Bronchial epithelial cell (primary cell): ENCODE results near the gene RER1. TPM values are rescaled to one million over a fixed set of nuclear protein-coding genes. Genes with fewer than 3 reads are reported as not detected.
A peak's percentile ranks its signal among the peaks of the same experiment; 100 is the strongest.

ENCODE experiments used
- DNase-seq: peaks from one replicate; pipeline ENCODE4 v3.0.0-alpha.2; 2010; ENCODE audit warnings: low read depth
- FAIRE-seq: peaks from 2 replicates; lab custom pipeline; 2011; peaks lifted over from hg19 to GRCh38; lab: Jason Lieb, UNC
- H3K27me3 ChIP-seq: 2 replicates; pipeline ENCODE4 v1.5.1; 2011; ENCODE audit warnings: low read length; ENCODE audit not compliant: control insufficient read depth, insufficient read depth
- H3K36me3 ChIP-seq: 2 replicates; pipeline ENCODE4 v1.5.1; 2011; ENCODE audit warnings: low read length; ENCODE audit not compliant: control insufficient read depth, insufficient read depth
- H3K4me3 ChIP-seq: 2 replicates; pipeline ENCODE4 v1.5.1; 2011; ENCODE audit warnings: mild to moderate bottlenecking, low read depth, low read length, control low read depth
- CTCF ChIP-seq: IDR thresholded peaks from 2 replicates; pipeline ENCODE4 v1.5.1; 2011; ENCODE audit warnings: mild to moderate bottlenecking, moderate library complexity, low read length, control low read depth, inconsistent platforms; ENCODE audit not compliant: insufficient read depth, severe bottlenecking
- total RNA-seq: library from RNA; depleted of rRNA; stranded (reverse); fragments of >200 nt; gene quantifications from 2 replicates; pipeline ENCODE4 v1.2.1, GENCODE V29; 2014

RER1 gene
- total RNA-seq, 1 donor from 2014 or later, result 94.8 TPM

GRCh38 chr1:2451741-2452140 is 60.1 kb downstream of the RER1 start:
- FAIRE-seq, result no peak
- H3K4me3 ChIP-seq, result no peak overlapping the region
- H3K36me3 ChIP-seq, result peaks cover 7% of the 10 kb centered on the region
- no peak for TF ChIP-seq CTCF
- no peaks in the 10 kb centered on the region for H3K27me3 ChIP-seq
- peak; percentile 93 for DNase-seq

GRCh38 chr1:2452201-2452931 is 60.7 kb downstream of the RER1 start:
- Histone ChIP-seq H3K36me3 (peaks cover 7% of the 10 kb centered on the region), H3K27me3 (no peaks in the 10 kb centered on the region), H3K4me3 (no peak overlapping the region)
- TF ChIP-seq CTCF, result no peak
- DNase-seq, result no peak
- FAIRE-seq, result no peak

- FAIRE-seq (no peak), DNase-seq (no peak)
- TF ChIP-seq CTCF, result no peak
- Histone ChIP-seq H3K36me3 (peaks cover 6% of the 10 kb centered on the region), H3K4me3 (no peak overlapping the region), H3K27me3 (no peaks in the 10 kb centered on the region)
These were observed 61.3 kb downstream of the RER1 start for GRCh38 chr1:2452932-2453315.

- Histone ChIP-seq H3K36me3 (peaks cover 6% of the 10 kb centered on the region), H3K27me3 (no peaks in the 10 kb centered on the region), H3K4me3 (no peak overlapping the region)
- DNase-seq (no peak), FAIRE-seq (no peak)
- TF ChIP-seq CTCF, result no peak
These were observed 62.6 kb downstream of the RER1 start for GRCh38 chr1:2454227-2454626.

Other genes with a start within 250 kb of the RER1 start
- 14.2 and 15.0 TPM in 2 replicates for gene FAAP20, start 197.1 kb upstream of the RER1 start, total RNA-seq
- 8.4 and 9.2 TPM in 2 replicates for gene SKI, start 163.5 kb upstream of the RER1 start, total RNA-seq
- 5.5 and 10.6 TPM in 2 replicates for gene MORN1, start 287 bp upstream of the RER1 start, total RNA-seq
- 30.0 and 35.7 TPM in 2 replicates for gene PEX10, start 20.7 kb downstream of the RER1 start, total RNA-seq
- 64.2 and 93.2 TPM in 2 replicates for gene PLCH2, start 84.4 kb downstream of the RER1 start, total RNA-seq
- 29.2 and 29.3 TPM in 2 replicates for gene PANK4, start 134.8 kb downstream of the RER1 start, total RNA-seq
- gene HES5, start 138.4 kb downstream of the RER1 start, total RNA-seq, result 2.9 and 3.8 TPM in 2 replicates
- 10.4 and 11.1 TPM in 2 replicates for gene TNFRSF14, start 164.5 kb downstream of the RER1 start, total RNA-seq
- 5.2 and 6.8 TPM in 2 replicates for gene PRXL2B, start 194.9 kb downstream of the RER1 start, total RNA-seq
- 0.13 TPM in 1 of 2 replicates, not detected in the other for gene MMEL1, start 241.2 kb downstream of the RER1 start, total RNA-seq